Measurements from ENCODE around the gene LCE7A. TPM values are rescaled to one million over a fixed set of nuclear protein-coding genes. Genes with fewer than 3 reads are reported as not detected.
A peak's percentile ranks its signal among the peaks of the same experiment; 100 is the strongest.

Gene LCE7A
- polyA plus RNA-seq, 2 of the 4 experiments (the other 2 are of a cell fraction): not detected

DNA sequence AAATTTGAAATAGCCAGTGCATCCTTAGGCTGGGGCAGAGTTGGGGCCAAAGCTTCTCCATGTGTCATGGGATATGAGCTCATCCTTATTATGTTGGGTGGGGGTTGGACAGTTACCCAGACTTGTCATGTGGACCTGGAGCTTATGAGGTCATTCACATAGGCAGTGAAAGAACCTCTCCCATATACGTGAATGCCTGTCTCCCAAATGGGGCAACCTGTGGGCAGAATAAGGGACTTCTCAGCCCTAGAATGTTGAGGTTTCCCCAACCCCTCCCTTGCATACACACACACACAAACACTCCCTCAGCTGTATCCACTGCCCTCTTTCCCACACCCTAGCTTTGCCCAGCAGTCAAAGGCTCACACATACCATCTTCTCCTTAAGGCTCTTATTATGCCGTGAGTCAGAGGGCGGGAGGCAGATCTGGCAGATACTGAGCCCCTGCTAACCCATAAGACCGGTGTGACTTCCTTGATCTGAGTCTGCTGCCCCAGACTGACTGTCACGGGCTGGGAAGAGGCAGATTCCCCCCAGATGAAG lies 46.3 kb downstream of the LCE7A start:
- Histone ChIP-seq H3K4me1 (no peaks in the 10 kb centered on the region), H3K27ac (no peak overlapping the region), H3K4me2 (no peak overlapping the region), H3K4me3 (no peak overlapping the region), H3K9me3 (no peaks in the 10 kb centered on the region)
- FAIRE-seq: no peak
- ChIA-PET CTCF (interaction anchor here (0.9 to 2.1 kb wide), 2 partner anchors 34 to 35 kb away, joined by 6 to 7 read pairs; no protein-coding TSS in a partner anchor), POLR2A (no interaction called here)
- ATAC-seq: peak; percentile 65 to 68; a peak in 5 of 6 replicates
- 6% methylated on average over 5 of the region's 5 CpGs for WGBS (ENCODE audit: missing lambda C conversion rate)
- DNase-seq (ENCODE audit: low read depth in 1 of 2, low spot score in 1 of 2): peak in 1 of 2 experiments; percentile 48
- no peak for TF ChIP-seq ATOH8 (CRISPR knock-in tag; IDR thresholded peaks at IDR 0.05; ENCODE audit: low read depth)
- TF ChIP-seq RCOR1 (IDR thresholded peaks at IDR 0.05; ENCODE audit: low read depth, low read length): no peak
- TF ChIP-seq, protein P1, sequence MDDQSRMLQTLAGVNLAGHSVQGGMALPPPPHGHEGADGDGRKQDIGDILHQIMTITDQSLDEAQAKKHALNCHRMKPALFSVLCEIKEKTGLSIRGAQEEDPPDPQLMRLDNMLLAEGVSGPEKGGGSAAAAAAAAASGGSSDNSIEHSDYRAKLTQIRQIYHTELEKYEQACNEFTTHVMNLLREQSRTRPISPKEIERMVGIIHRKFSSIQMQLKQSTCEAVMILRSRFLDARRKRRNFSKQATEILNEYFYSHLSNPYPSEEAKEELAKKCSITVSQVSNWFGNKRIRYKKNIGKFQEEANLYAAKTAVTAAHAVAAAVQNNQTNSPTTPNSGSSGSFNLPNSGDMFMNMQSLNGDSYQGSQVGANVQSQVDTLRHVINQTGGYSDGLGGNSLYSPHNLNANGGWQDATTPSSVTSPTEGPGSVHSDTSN (IDR thresholded peaks at IDR 0.05): no peak
- TF ChIP-seq HOXA7 (CRISPR knock-in tag; IDR thresholded peaks at IDR 0.05): no peak
- TF ChIP-seq FOXS1 (CRISPR knock-in tag; IDR thresholded peaks at IDR 0.05): no peak

DNA sequence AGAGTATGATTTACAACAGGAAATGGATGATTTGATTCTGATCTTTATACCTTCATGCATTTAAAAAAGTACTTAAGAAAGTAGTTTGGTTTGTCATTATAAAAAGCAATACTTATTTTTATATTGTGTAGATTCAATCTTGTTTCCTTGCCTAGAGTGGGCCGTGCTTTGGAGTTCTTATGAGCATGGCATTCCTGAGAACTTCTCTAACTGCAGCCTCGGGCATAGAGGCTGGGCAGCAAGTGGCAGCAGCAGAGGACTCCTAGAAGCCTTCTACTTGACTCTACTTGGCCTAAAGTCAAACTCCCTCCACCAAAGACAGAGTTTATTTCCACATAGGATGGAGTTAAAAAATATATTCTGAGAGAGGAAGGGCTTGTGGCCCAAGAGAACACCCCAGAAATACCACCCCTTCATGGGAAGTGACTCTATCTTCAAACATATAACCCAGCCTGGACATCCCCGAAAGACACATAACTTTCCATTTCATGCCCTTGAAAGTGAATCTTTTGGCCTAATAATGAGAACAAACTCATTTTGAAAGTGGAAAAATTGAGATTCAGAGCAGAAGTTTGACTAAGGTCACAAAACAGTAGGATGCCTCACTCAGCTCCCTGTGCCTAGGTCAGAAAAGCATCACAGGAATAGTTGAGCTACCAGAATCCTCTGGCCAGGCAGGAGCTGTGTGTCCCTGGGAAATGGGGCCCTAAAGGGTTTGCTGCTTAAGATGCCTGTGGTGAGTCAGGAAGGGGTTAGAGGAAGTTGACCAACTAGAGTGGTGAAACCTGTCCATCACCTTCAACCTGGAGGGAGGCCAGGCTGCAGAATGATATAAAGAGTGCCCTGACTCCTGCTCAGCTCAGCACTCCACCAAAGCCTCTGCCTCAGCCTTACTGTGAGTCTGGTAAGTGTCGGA lies 48.1 kb downstream of the LCE7A start, which contains the start of gene IVL:
IVL (plus strand) TSS at position 861 of the 916 bp plus-strand sequence. CDS start 1,252 bp downstream, outside the sequence.
- FAIRE-seq (no peak), ATAC-seq (no peak), DNase-seq (ENCODE audit: low read depth in 1 of 2, low spot score in 1 of 2) (no peak)
- no peak within 1 kb of the TSS for H3K27ac ChIP-seq
- H3K9me3 ChIP-seq: no peaks in the 10 kb centered on the region
- H3K4me1 ChIP-seq: no peaks in the 10 kb centered on the region
- H3K4me2 ChIP-seq: no peak within 1 kb of the TSS
- H3K4me3 ChIP-seq: no peak within 1 kb of the TSS
- 14% methylated on average over 3 of the region's 4 CpGs for WGBS (ENCODE audit: missing lambda C conversion rate)
- TF ChIP-seq POLR2A (IDR thresholded peaks at IDR 0.05; ENCODE audit: low read length): no peak
- TF ChIP-seq, protein P2, sequence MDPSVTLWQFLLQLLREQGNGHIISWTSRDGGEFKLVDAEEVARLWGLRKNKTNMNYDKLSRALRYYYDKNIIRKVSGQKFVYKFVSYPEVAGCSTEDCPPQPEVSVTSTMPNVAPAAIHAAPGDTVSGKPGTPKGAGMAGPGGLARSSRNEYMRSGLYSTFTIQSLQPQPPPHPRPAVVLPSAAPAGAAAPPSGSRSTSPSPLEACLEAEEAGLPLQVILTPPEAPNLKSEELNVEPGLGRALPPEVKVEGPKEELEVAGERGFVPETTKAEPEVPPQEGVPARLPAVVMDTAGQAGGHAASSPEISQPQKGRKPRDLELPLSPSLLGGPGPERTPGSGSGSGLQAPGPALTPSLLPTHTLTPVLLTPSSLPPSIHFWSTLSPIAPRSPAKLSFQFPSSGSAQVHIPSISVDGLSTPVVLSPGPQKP (IDR thresholded peaks at IDR 0.05; ENCODE audit: low read depth, low read length): no peak
- TF ChIP-seq, protein P3, sequence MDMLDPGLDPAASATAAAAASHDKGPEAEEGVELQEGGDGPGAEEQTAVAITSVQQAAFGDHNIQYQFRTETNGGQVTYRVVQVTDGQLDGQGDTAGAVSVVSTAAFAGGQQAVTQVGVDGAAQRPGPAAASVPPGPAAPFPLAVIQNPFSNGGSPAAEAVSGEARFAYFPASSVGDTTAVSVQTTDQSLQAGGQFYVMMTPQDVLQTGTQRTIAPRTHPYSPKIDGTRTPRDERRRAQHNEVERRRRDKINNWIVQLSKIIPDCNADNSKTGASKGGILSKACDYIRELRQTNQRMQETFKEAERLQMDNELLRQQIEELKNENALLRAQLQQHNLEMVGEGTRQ (IDR thresholded peaks at IDR 0.05): no peak
- no peak for TF ChIP-seq ZSCAN20 (CRISPR knock-in tag; IDR thresholded peaks at IDR 0.05)
- no peak for TF ChIP-seq SMC3 (IDR thresholded peaks at IDR 0.05)
- no peak for TF ChIP-seq TFCP2L1 (CRISPR knock-in tag; IDR thresholded peaks at IDR 0.05)
- no peak for TF ChIP-seq CBX2 (IDR thresholded peaks at IDR 0.05; ENCODE audit: borderline replicate concordance, low read depth)
- TF ChIP-seq KDM1A (IDR thresholded peaks at IDR 0.05; ENCODE audit: low read depth): no peak
- no peak for TF ChIP-seq HOXB13 (CRISPR knock-in tag; IDR thresholded peaks at IDR 0.05; ENCODE audit: low read depth)
- no peak for TF ChIP-seq HDAC2 (IDR thresholded peaks at IDR 0.05)
- no peak for TF ChIP-seq JUN (IDR thresholded peaks at IDR 0.05)
- TF ChIP-seq NFE2L2 (conservative IDR thresholded peaks at IDR 0.05; ENCODE audit: low read length): no peak
- no peak for TF ChIP-seq EHMT2 (IDR thresholded peaks at IDR 0.05; ENCODE audit: low read depth)
- TF ChIP-seq RAD21 (conservative IDR thresholded peaks at IDR 0.05 in 1 of 2, IDR thresholded peaks at IDR 0.05 in 1 of 2): no peak
- no peak for TF ChIP-seq FOXS1 (CRISPR knock-in tag; IDR thresholded peaks at IDR 0.05)
- TF ChIP-seq RARB (CRISPR knock-in tag; IDR thresholded peaks at IDR 0.05): no peak
- no peak for TF ChIP-seq GATA3 (IDR thresholded peaks at IDR 0.05; ENCODE audit: borderline replicate concordance)
- TF ChIP-seq JUNB (IDR thresholded peaks at IDR 0.05): no peak
- TF ChIP-seq, protein P4, sequence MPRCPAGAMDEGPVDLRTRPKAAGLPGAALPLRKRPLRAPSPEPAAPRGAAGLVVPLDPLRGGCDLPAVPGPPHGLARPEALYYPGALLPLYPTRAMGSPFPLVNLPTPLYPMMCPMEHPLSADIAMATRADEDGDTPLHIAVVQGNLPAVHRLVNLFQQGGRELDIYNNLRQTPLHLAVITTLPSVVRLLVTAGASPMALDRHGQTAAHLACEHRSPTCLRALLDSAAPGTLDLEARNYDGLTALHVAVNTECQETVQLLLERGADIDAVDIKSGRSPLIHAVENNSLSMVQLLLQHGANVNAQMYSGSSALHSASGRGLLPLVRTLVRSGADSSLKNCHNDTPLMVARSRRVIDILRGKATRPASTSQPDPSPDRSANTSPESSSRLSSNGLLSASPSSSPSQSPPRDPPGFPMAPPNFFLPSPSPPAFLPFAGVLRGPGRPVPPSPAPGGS (IDR thresholded peaks at IDR 0.05): no peak
- ChIA-PET POLR2A (no interaction called here), CTCF (interaction anchor here (1.0 to 2.1 kb wide), 5 partner anchors 18 to 38 kb away, joined by 3 to 6 read pairs (median 5); no protein-coding TSS in a partner anchor)

Data from A549 (cell line).